Measurements from ENCODE around the gene DAB2IP. TPM values are rescaled to one million over a fixed set of nuclear protein-coding genes. Genes with fewer than 3 reads are reported as not detected.

Gene DAB2IP
- polyA plus RNA-seq, 1 donor (not counting 4 experiments of a cell fraction or from before 2014, with no cell fraction given): 28.6 TPM

- no peak for TF ChIP-seq EZH2 (IDR thresholded peaks at IDR 0.05; ENCODE audit: low read length)
- TF ChIP-seq CTCF (optimal IDR thresholded peaks at IDR 0.05 in 1 of 3, IDR thresholded peaks at IDR 0.05 in 1 of 3, conservative IDR thresholded peaks at IDR 0.05 in 1 of 3; ENCODE audit: extremely low read depth in 1 of 3, insufficient read depth in 2 of 3, low read length in 3 of 3): no peak
- Histone ChIP-seq H3K79me2 (ENCODE audit: control insufficient read depth, insufficient read depth, low read length) (peaks cover 7% of the 10 kb centered on the region), H3K27ac (ENCODE audit: control insufficient read depth, insufficient read depth, low read length) (no peak overlapping the region), H3K9me1 (ENCODE audit: control insufficient read depth, extremely low read depth, insufficient read depth, low read length) (peaks cover 2% of the 10 kb centered on the region), H3K9me3 (ENCODE audit: control insufficient read depth, low read depth, low read length) (no peaks in the 10 kb centered on the region), H3K4me2 (ENCODE audit: control insufficient read depth, extremely low read depth, insufficient read depth, low read depth, low read length) (no peak overlapping the region), H3K4me1 (ENCODE audit: control insufficient read depth, extremely low read depth, insufficient read depth, low read length) (peaks cover 13% of the 10 kb centered on the region), H3K27me3 (ENCODE audit: control insufficient read depth, extremely low read depth, insufficient read depth, low read length) (no peaks in the 10 kb centered on the region), H2AFZ (ENCODE audit: control insufficient read depth, low read length) (no peak overlapping the region), H3K9ac (ENCODE audit: control insufficient read depth, extremely low read depth, insufficient read depth, low read length) (no peak overlapping the region), H4K20me1 (ENCODE audit: control insufficient read depth, extremely low read depth, insufficient read depth, low read length) (peaks cover 6% of the 10 kb centered on the region), H3K36me3 (ENCODE audit: control insufficient read depth in 2 of 2, extremely low read depth in 1 of 2, insufficient read depth in 2 of 2, low read length in 2 of 2) (peaks cover 52 to 56% of the 10 kb centered on the region in 2 experiments), H3K4me3 (ENCODE audit: control insufficient read depth in 2 of 3, extremely low read depth in 1 of 3, insufficient read depth in 2 of 3, low read depth in 1 of 3, low read length in 3 of 3) (no peak overlapping the region)
- FAIRE-seq (no peak), DNase-seq (ENCODE audit: low read depth, low spot score) (no peak)
- dilution Hi-C loops (cut with MboI; ENCODE audit: extremely low pct_ligation_motif_present, low sequenced_read_pairs): no loop called here
These were observed 111.7 kb downstream of the DAB2IP start for GRCh38 chr9:121763131-121763530.

GRCh38 chr9:121763561-121764370, 112.3 kb downstream of the DAB2IP start:
- Histone ChIP-seq H3K4me1 (ENCODE audit: control insufficient read depth, extremely low read depth, insufficient read depth, low read length) (peaks cover 13% of the 10 kb centered on the region), H3K4me3 (ENCODE audit: control insufficient read depth in 2 of 3, extremely low read depth in 1 of 3, insufficient read depth in 2 of 3, low read depth in 1 of 3, low read length in 3 of 3) (no peak overlapping the region), H3K9me1 (ENCODE audit: control insufficient read depth, extremely low read depth, insufficient read depth, low read length) (peaks cover 2% of the 10 kb centered on the region), H3K9ac (ENCODE audit: control insufficient read depth, extremely low read depth, insufficient read depth, low read length) (no peak overlapping the region), H3K79me2 (ENCODE audit: control insufficient read depth, insufficient read depth, low read length) (peaks cover 7% of the 10 kb centered on the region), H4K20me1 (ENCODE audit: control insufficient read depth, extremely low read depth, insufficient read depth, low read length) (peaks cover 6% of the 10 kb centered on the region), H3K36me3 (ENCODE audit: control insufficient read depth in 2 of 2, extremely low read depth in 1 of 2, insufficient read depth in 2 of 2, low read length in 2 of 2) (peaks cover 54 to 60% of the 10 kb centered on the region in 2 experiments), H3K4me2 (ENCODE audit: control insufficient read depth, extremely low read depth, insufficient read depth, low read depth, low read length) (no peak overlapping the region), H3K9me3 (ENCODE audit: control insufficient read depth, low read depth, low read length) (no peaks in the 10 kb centered on the region), H2AFZ (ENCODE audit: control insufficient read depth, low read length) (no peak overlapping the region), H3K27me3 (ENCODE audit: control insufficient read depth, extremely low read depth, insufficient read depth, low read length) (no peaks in the 10 kb centered on the region), H3K27ac (ENCODE audit: control insufficient read depth, insufficient read depth, low read length) (no peak overlapping the region)
- TF ChIP-seq EZH2 (IDR thresholded peaks at IDR 0.05; ENCODE audit: low read length): no peak
- no peak for TF ChIP-seq CTCF (optimal IDR thresholded peaks at IDR 0.05 in 1 of 3, IDR thresholded peaks at IDR 0.05 in 1 of 3, conservative IDR thresholded peaks at IDR 0.05 in 1 of 3; ENCODE audit: extremely low read depth in 1 of 3, insufficient read depth in 2 of 3, low read length in 3 of 3)
- DNase-seq (ENCODE audit: low read depth, low spot score) (no peak), FAIRE-seq (no peak)
- dilution Hi-C loops (cut with MboI; ENCODE audit: extremely low pct_ligation_motif_present, low sequenced_read_pairs): no loop called here
